SKM-1 treated with dmso at 0.1 percent for 144 hours (cell line): ENCODE measurements around the gene ITGBL1.
A peak's percentile ranks its signal among the peaks of the same experiment; 100 is the strongest.
"Not testable (repeated sequence)": the region's sequence is repeated elsewhere in the genome, so short reads cannot be mapped to it uniquely, and the experiment has no call there.

Experiments
- DNase-seq: peaks from one replicate; lab custom pipeline; 2025; ENCODE audit not compliant: unreplicated experiment; lab: John Stamatoyannopoulos, UW

The ITGBL1 gene

DNA sequence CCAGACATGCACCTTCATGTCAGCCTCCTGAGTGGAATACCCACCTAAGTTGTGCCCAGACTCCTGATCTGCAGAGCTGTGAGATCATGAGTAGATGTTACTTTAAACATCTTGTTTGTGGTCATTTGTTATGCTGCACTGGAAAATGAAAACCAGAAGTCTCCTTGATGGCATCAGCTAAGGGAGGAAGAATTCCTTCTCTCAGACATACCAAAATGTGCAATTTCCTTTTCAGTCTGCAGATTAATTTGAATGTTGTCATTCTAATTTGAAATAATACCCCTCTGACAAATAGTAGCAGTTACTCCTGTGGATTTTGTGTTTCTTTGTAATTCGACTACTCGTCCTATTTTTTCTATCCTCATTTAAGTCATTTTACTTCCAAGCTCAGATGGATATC is 59.3 kb downstream of the ITGBL1 start:
- DNase-seq, result no peak

DNA sequence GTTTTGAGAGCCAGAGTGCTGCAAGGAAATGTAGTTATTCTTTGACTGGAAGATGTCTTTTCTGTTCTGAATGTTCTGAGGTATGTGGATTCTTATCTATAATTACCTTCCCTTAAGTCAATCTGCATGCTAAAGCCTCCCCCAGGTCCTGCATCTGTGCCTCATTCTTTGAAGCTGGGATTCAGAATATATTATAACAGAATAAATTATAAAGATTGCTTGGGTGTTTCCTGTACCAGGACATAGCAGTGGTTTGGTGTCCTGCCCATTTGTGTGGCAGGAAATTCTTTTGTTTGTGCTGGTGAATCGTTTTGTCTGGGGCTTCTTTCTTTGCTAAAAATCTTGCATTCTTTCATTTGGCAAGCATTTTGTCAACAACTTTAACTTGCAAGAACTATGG is 60.2 kb downstream of the ITGBL1 start:
- DNase-seq, result no peak

DNA sequence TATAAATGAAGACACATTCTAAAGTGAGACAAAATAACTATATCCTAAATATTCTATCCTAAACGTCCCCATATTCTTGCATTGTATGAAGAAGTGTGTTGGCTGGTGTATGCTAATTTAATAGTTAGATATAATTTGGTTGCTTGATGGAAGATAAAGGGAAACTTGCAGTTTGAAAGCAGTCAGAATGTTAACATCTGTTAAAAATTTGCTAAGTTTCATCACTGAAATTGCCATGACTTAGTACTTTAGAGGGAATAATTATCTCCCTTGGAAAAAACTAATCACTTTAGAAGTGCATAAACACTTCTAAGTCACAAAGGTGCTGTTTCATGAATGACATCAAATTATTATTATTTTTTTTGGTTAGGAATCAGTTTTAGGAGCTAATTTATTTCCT is 61.6 kb downstream of the ITGBL1 start:
- DNase-seq, result no peak

DNA sequence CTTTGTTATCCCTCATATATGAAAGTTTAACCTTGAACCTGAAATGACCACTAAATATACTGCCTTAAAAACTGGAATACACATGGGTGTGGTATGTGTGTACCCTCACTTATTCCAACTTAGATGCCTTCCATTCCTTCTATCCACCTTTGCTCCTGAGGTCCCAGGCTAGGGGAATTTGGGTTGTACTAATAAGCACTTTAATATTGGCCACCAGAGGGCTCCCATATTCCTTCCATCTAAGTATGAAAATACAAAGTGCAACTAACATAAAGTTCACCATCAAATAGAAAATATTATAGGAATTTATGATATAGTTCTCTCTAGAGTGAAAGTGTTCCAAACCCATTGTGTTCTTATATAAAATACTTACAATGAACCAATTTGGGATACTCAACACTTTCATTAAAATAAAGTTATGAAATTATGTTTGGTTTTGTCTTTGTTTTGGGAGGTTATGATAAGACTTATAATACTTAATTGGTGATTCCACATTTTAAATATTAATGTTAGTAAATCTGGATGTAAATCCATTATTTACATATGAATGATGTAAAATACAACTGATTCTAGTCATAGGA is 62.3 kb downstream of the ITGBL1 start:
- peak; percentile 32 for DNase-seq

DNA sequence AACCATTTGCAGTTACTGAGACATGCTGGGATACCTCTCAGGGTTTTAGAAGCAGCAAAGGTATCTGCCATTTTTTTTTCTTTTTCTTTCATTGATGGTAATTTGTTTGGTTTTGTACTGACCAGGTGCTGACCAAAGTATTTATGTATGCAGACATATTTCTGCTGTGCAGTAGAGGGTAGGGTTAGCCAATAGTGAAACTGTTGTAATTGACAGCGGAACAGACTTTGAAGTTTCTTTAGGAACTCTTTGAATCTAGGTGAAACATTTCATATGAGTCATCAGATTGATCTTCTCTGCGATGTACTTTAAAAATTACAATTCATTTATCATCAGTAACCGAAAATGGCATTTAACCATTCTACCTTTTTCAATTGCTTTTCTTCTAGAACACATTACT is 63.0 kb downstream of the ITGBL1 start:
- DNase-seq, result no peak

DNA sequence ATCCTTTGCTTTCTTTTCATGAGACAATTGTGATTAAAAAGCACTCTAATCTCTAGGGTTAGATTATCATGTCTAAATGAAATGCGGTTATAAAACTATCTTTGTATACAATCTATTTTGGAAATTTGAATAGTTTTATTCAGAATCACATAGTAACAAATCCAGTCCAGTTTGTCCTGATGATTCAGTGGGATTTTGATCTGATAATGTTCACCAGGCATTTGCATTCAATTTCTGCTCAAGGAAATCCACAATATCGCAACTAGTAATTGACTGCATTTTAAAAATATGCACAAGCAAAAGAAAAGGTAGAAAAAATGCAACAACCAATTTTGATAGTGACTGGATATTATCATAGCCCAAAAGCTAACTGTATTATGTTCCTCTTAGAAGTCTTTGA is 63.8 kb downstream of the ITGBL1 start:
- DNase-seq, result no peak

DNA sequence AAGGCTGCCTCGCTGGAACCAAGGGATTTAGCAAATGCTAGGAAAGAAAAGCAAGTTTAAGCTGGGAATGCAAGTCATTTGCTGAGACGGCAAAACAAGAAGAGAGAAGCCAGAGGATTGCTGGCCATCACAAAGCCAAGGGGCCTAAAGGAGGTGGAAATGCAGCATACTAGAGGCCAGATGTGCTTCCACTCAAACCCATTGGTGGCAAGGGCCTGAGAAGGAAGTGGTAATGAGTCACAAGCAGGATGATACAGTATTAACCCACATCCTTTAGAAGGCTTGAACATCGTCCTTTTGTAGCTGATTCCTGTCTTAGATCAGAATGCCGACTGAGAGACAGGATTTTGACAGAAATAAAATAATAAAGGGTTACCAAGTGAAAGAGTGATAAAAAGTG is 68.2 kb downstream of the ITGBL1 start:
- DNase-seq, result peak; percentile 7

DNA sequence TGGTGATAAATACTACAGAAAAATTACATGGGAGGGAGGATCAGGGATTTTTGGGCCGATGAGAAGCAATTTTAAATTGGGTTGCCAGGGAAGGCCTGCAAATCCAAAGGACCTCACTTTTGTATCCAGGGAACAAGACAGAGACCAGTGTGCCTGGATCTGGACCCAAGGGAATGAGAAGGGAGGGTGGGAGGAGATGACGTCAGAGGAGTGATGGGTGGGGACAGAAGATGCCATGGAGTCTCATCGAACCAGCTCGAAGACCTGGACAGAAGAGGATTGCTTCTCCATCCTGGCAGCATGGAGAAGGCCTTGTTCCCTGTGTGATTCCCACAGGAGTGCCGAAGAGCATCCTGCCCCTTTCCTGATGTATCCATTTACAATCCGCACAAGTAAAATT is 68.9 kb downstream of the ITGBL1 start:
- DNase-seq, result no peak

DNA sequence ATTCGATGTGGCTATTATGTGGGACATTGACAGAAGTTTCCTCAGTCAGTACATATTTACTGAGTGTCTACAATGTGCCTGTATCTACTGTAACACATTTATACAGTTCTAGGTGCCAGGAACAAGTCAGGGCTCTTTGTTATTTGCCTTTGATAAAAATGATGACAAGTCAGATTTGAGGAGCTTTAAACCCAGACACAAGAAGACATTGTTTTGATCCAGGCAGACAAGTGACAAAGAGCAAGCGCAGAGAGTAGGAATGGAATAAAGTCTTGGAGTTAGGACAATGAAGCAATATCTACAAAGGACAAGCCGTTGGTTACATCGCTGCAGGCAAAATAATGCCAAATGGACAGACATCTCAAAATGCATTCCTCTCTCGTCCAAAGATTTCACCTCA is 70.1 kb downstream of the ITGBL1 start:
- no peak for DNase-seq

DNA sequence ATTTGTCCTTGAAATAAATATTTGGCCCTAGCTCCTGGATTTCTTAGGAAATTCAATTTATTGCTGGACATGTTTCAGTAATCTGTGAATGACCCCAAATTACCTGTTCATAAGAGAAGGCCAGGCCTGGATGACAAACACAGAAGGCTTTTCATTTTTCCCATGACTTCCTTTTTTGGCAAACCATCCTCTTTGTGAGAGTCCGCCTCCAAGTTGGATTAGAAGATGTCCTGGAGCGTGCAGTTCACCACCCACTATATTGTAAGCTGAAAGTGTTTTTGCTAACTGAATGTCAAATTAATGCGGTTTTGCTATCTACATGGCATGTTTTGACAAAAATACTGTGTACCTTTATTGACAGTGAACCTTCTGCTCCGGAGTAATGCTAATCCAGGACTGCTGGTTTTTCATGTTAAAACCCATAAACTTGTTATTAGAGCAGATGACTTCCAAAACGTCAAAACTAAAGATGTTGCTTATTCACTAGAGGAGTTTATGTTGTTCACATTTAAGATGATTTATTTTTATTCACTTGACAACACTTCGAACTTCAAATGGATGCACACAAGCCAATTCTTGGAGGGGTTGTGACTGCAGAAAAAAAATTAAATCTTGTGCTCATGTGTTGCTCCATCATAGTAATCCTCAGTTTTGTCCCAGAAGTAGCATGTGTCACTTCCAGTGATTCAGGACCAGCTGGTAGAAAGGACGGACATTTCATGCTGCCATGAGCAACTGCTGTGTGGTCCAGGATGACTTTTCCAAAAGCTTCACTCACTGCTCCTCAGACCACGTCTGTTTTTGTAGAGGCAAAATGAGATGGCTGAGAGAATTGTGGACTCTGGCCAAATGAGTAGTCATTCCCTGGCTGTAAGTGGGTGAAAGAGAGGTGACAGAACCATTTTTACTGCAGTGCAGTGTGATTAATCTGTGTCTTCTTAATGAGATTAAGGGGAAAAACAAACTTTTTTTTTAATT is 71.0 kb downstream of the ITGBL1 start:
- DNase-seq, result no peak

DNA sequence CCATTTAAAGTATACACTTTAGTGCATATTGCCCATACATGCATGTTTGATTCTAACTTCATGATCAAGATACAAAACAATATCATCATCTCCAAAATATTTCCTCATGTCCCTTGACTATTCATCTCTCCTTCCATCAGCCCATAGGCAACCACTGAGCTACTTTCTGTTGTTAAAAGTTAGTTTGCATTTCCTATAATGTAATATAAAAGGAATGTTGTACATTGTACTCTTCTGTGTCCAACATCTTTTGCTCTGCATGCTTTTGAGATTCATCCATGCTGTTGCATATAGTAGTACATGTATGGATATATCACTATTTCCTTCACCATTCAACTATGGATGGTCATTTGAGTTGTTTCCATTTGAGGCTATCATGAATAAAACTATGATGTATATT is 74.7 kb downstream of the ITGBL1 start:
- no peak for DNase-seq

DNA sequence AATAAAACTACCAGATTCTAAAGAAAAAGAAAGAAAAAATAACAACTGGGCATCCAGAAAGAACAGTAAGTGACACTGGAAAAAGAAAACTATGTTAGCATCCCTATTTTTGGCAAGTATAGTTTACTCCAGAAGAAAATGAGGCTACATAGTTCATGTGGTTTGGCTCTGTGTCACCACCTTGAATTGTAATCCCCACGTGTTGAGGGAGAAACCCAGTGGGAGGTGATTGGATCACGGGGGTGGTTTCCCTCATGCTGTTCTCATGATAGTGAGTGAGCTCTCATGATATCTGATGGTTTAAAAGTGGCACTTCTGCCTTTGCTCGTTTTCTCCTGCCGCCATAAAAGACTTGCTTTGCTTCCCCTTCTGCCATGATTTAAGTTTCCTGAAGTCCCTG is 76.9 kb downstream of the ITGBL1 start:
- no peak for DNase-seq

DNA sequence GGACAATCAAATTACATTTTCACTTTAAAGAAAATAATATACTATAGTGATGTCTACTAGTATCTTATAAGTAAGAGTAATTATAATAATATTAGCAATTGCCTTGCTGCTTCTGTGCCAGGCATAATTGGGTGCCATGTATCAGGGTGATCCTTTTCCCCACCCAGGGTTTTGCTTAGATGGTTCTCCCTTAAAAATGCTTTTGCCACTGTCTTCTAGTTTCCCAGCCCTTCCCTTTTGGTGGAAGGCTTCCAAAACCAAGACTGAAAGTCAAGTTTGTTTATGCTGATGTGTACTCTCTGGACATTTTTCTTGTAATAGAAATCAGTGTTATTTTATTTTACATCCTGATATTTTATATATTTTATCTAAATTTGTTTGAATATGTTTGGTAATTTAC is 77.8 kb downstream of the ITGBL1 start:
- no peak for DNase-seq

DNA sequence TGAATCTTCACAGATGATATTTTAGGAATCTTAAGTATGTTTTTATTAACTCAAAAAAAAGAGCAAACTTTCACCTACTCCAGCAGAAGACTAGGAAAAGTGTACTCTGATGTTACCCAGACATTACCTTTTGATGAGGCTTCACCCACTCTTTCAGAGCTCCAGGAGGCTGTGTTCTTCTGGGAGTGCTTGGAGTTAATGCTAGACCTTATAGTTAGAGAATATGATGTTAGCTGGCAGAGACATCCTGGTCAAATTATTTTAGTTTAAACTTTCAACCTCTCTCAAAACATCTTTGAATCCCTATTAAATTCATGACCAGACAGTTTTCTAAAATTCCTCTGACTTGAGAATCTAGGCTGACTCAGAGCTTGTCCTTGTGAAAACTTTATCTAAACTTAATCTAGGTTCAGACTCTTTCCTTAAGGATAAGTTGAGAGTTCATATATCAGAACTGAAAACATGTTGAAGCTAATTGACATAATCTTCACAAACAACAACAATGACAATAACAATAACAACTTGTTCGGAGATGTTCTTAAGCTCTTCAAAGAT is 82.8 kb downstream of the ITGBL1 start:
- no peak for DNase-seq

DNA sequence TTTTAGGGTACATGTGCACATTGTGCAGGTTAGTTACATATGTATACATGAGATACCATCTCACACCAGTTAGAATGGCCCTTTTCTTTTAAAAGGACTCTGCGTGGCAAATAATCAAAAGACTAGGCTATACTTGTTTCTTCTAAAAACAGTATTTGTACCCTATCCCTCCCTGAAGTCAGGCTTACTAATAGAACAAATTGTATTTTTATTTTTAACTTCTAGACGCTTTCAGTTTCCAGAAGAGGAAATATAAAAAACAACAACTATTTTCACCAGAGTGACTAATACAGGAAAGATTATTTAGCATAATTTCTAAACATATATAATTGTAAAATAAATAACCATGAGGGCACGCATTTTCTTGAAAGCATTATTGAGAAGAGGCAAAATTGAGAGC is 83.6 kb downstream of the ITGBL1 start:
- DNase-seq, result no peak

DNA sequence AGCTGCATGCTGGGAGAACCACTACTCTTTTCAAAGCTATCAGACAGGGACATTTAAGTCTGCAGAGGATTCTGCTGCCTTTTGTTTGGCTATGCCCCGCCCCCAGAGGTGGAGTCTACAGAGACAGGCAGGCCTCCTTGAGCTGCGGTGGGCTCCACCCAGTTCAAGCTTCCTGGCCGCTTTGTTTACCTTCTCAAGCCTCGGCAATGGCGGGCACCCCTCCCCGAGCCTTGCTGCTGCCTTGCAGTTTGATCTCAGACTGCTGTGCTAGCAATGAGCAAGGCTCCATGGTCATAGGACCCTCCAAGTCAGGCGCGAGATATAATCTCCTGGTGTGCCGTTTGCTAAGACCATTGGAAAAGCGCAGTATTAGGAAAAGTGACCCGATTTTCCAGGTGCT is 92.1 kb downstream of the ITGBL1 start:
- not testable (repeated sequence) for DNase-seq

DNA sequence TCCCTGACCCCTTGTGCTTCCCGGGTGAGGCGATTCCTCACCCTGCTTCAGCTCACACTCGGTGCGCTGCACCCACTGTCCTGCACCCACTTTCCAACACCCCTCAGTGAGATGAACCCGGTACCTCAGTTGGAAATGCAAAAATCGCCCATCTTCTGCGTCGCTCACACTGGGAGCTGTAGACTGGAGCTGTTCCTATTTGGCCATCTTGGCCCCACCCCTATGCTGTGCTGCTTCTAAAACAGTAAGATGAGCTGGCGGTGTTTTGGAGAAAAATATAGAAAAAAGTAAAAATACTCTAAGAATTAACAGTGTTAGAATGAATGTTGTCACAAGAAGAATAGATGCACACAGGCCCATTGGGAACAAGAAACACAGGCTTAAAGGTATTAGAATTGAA is 92.5 kb downstream of the ITGBL1 start:
- DNase-seq, result no peak

DNA sequence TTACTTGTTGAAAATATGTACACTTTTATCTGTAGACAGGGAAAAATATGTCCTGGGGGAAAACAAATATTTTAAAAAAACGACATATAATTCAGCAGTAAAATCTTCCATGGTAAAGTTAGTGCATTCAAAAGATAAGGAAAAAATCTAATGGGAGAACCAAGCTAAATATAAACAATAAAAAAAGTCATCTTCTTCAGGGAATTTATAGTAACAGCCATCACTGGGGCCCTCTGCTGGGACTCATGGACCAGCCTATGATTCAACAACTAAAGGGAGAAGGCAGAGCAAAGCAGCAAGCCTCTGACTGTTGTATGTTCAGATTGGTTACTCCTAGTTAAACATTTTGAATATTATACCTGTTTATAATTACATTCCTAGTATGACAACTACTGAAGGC is 93.0 kb downstream of the ITGBL1 start:
- DNase-seq, result no peak

DNA sequence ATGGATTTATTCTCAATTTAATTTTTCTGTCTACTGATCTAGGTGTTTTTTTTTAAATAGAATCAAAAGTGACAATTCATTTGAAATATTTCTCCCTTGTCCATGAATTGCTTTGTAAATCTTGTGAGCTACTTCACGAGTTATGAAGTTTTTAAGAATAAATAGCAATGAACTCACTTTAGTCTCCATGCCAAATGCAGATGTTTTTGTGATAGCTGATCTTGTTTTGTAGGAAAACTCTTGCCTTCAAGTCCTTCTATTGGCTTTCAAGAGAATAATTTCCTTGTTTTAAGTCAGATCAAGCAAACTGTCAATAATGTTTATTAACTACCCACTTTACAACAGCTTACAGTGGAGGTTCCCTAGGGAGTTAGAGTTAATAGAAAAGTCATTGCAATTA is 99.8 kb downstream of the ITGBL1 start:
- DNase-seq, result no peak

DNA sequence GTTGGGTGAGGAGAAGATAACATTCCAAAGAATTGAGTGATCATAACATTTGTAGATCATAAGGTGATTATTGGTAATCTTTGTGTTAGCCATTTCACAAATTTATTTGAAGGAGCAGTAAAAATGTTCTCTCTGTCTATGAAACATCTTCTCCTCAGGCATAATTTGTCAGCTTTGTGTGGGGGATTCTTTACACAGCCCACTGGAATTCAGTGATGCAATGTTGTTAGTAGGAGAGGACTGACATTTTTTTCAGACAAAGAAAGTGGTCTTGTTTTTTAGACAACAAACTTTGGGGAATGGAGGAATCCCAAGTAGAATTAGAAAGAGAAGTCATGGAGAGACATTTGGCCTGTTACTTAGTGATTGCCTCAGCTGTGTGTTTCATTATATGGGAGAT is 100.3 kb downstream of the ITGBL1 start:
- no peak for DNase-seq

DNA sequence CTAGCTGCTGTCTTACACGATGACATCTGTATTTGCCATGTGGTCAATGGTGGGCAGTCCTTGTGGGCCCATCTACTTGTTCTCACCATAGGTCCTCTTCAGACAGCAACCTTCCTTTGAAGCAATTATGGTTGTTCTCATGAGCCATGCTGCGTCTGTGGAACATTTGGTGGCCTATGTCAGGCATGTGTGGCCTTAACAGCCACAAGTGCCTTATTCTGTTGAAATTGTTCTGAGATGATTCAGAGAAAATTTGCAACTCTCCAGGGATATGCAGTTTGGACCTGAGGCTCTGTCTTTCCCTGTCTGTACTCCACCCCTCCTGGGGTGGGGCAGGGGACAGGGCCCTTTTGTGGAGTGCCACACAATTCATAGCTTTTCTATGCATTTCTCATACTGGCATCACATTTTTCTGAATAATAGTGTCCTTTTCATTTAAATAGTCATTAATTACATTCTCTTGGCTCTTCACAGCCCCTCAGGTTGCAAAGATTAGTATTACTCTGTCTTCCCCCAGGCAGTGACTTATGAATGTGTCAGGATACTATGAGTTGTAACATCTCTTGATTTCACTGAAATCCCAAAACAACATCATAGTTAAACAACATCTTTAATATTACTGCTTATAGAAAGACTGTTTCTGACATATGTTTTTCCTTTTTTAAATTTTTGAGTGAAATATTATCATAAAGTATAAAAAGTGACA is 102.1 kb downstream of the ITGBL1 start:
- DNase-seq, result no peak

DNA sequence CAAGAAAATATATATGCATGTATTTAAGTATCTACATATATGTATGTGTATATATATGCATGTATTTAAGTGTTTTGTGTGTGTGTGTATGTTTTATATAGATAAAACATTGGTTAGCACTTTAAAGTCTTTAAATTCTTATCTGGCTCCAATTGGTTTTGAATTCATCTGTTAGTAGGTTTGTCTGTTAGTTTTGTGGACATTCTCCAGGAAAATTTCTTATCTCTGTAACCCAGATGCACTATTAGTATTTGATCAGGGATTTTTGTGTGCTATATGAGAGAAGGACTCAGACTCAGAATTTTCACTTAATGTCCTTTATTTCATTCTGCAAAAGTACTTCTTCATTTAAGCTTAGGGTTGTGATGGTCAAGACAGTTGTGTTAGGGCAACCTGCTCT is 103.1 kb downstream of the ITGBL1 start:
- DNase-seq, result no peak
